Keratinocyte (primary cell): ENCODE data around the gene NIPBL. TPM values are rescaled to one million over a fixed set of nuclear protein-coding genes. Genes with fewer than 3 reads are reported as not detected.
A peak's percentile ranks its signal among the peaks of the same experiment; 100 is the strongest.

Experiments used
- DNase-seq: peaks from one replicate; pipeline ENCODE4 v3.0.0-alpha.2; 2011; ENCODE audit warnings: low read depth, missing footprints, low spot score
- FAIRE-seq: peaks from 2 replicates; lab custom pipeline; 2011; peaks lifted over from hg19 to GRCh38; lab: Jason Lieb, UNC
- H2AFZ ChIP-seq: 2 replicates; pipeline ENCODE4 v1.6.0; 2012; ENCODE audit warnings: low read length, control low read depth, inconsistent platforms; ENCODE audit not compliant: control insufficient read depth
- H3K27ac ChIP-seq: 2 replicates; pipeline ENCODE4 v1.5.1; 2011; ENCODE audit warnings: low read length; ENCODE audit not compliant: control insufficient read depth, insufficient read depth
- H3K27me3 ChIP-seq: 3 replicates; pipeline ENCODE4 v1.6.0; 2011; ENCODE audit warnings: low read length; ENCODE audit not compliant: control insufficient read depth, insufficient read depth; ENCODE audit errors: extremely low read depth
- H3K36me3 ChIP-seq, 2 experiments: 2 replicates in 1 of 2; 3 replicates in 1 of 2; pipeline ENCODE4 v1.5.1; 2011; ENCODE audit warnings: low read length in 2 of 2, mild to moderate bottlenecking in 1 of 2; ENCODE audit not compliant: control insufficient read depth in 2 of 2, insufficient read depth in 2 of 2; ENCODE audit errors: extremely low read depth in 1 of 2
- H3K4me1 ChIP-seq: 3 replicates; pipeline ENCODE4 v1.5.1; 2011; ENCODE audit warnings: low read length; ENCODE audit not compliant: control insufficient read depth, insufficient read depth; ENCODE audit errors: extremely low read depth
- H3K4me2 ChIP-seq: 3 replicates; pipeline ENCODE4 v1.6.0; 2011; ENCODE audit warnings: low read depth, low read length; ENCODE audit not compliant: control insufficient read depth, insufficient read depth; ENCODE audit errors: extremely low read depth
- H3K4me3 ChIP-seq, 3 experiments: fragments of 200-600 bp in 1 of 3; sonication (generic) in 1 of 3; 2 replicates in 2 of 3; 3 replicates in 1 of 3; pipeline ENCODE4 v1.5.1; 2011 to 2016; ENCODE audit warnings: low read length in 3 of 3, mild to moderate bottlenecking in 3 of 3, control low read depth in 2 of 3, inconsistent platforms in 1 of 3, low read depth in 1 of 3, mixed read lengths in 1 of 3, mixed run types in 1 of 3, moderate library complexity in 1 of 3; ENCODE audit not compliant: control insufficient read depth in 2 of 3, insufficient read depth in 2 of 3; ENCODE audit errors: extremely low read depth in 1 of 3
- H3K79me2 ChIP-seq: 2 replicates; pipeline ENCODE4 v1.6.0; 2012; ENCODE audit warnings: low read length; ENCODE audit not compliant: control insufficient read depth, insufficient read depth
- H3K9ac ChIP-seq: 3 replicates; pipeline ENCODE4 v1.6.0; 2011; ENCODE audit warnings: low read length; ENCODE audit not compliant: control insufficient read depth, insufficient read depth; ENCODE audit errors: extremely low read depth
- H3K9me1 ChIP-seq: 3 replicates; pipeline ENCODE4 v1.6.0; 2011; ENCODE audit warnings: low read length; ENCODE audit not compliant: control insufficient read depth, insufficient read depth; ENCODE audit errors: extremely low read depth
- H3K9me3 ChIP-seq: 2 replicates; pipeline ENCODE4 v1.5.1; 2012; ENCODE audit warnings: low read depth, low read length; ENCODE audit not compliant: control insufficient read depth
- H4K20me1 ChIP-seq: 3 replicates; pipeline ENCODE4 v1.6.0; 2011; ENCODE audit warnings: low read length; ENCODE audit not compliant: control insufficient read depth, insufficient read depth; ENCODE audit errors: extremely low read depth
- CTCF ChIP-seq, 3 experiments: IDR thresholded peaks in 1 of 3; conservative IDR thresholded peaks in 1 of 3; optimal IDR thresholded peaks in 1 of 3; 2 replicates in 2 of 3; 3 replicates in 1 of 3; pipeline versions ENCODE3 to v1.5.1; 2011; ENCODE audit warnings: low read length in 3 of 3, mild to moderate bottlenecking in 3 of 3, moderate library complexity in 2 of 3, control low read depth in 1 of 3, inconsistent platforms in 1 of 3; ENCODE audit not compliant: insufficient read depth in 2 of 3; ENCODE audit errors: extremely low read depth in 1 of 3
- EZH2 ChIP-seq: IDR thresholded peaks from one replicate; pipeline ENCODE4 v1.6.1; 2012; ENCODE audit warnings: inconsistent platforms, mild to moderate bottlenecking, low read length, moderate library complexity
- dilution Hi-C: fragments of 300-500 bp; cut with MboI; formaldehyde crosslinking; loops from one replicate; pipeline ENCODE4 v1.7.0; 2020; ENCODE audit warnings: low sequenced_read_pairs; ENCODE audit not compliant: extremely low pct_ligation_motif_present
- polyA plus RNA-seq, 5 experiments: library from polyadenylated mRNA; depleted of rRNA in 3 of 5; stranded (reverse) in 3 of 5; stranded (forward) in 1 of 5; unstranded in 1 of 5; fragments of >200 nt; gene quantifications; 1 replicate in 1 of 5; 2 replicates in 3 of 5; 3 replicates in 1 of 5; pipeline versions ENCODE4 v1.2.1 to v1.2.3, GENCODE V29; 2011 to 2012; ENCODE audit warnings: missing spikeins in 2 of 5, low read depth in 1 of 5, low replicate concordance in 1 of 5

NIPBL gene
- polyA plus RNA-seq, 1 donor (not counting 4 experiments of a cell fraction or from before 2014, with no cell fraction given): 23.4 TPM

GRCh38 chr5:36882250-36882649 is 5.7 kb downstream of the NIPBL start:
- Histone ChIP-seq H3K4me2 (peak overlapping the region; percentile 37), H3K27ac (no peak overlapping the region), H3K4me1 (peaks cover 16% of the 10 kb centered on the region), H3K27me3 (no peaks in the 10 kb centered on the region), H3K79me2 (peaks cover 99% of the 10 kb centered on the region), H3K4me3 (no peak overlapping the region), H2AFZ (no peak overlapping the region), H3K9me1 (peaks cover 2% of the 10 kb centered on the region), H4K20me1 (peaks cover 13% of the 10 kb centered on the region), H3K36me3 (peaks cover 0 to 4% of the 10 kb centered on the region in 2 experiments), H3K9ac (no peak overlapping the region), H3K9me3 (no peaks in the 10 kb centered on the region)
- dilution Hi-C loops: no loop called here
- TF ChIP-seq CTCF (optimal IDR thresholded peaks at IDR 0.05 in 1 of 3, IDR thresholded peaks at IDR 0.05 in 1 of 3, conservative IDR thresholded peaks at IDR 0.05 in 1 of 3; ENCODE audit: extremely low read depth in 1 of 3, insufficient read depth in 2 of 3, low read length in 3 of 3) (no peak), EZH2 (no peak)
- FAIRE-seq (no peak), DNase-seq (no peak)

- dilution Hi-C loops: no loop called here
- FAIRE-seq (no peak), DNase-seq (no peak)
- TF ChIP-seq EZH2 (no peak), CTCF (optimal IDR thresholded peaks at IDR 0.05 in 1 of 3, IDR thresholded peaks at IDR 0.05 in 1 of 3, conservative IDR thresholded peaks at IDR 0.05 in 1 of 3; ENCODE audit: extremely low read depth in 1 of 3, insufficient read depth in 2 of 3, low read length in 3 of 3) (no peak)
- Histone ChIP-seq H3K9me3 (no peaks in the 10 kb centered on the region), H3K27me3 (no peaks in the 10 kb centered on the region), H3K9ac (no peak overlapping the region), H3K9me1 (peaks cover 2% of the 10 kb centered on the region), H3K36me3 (peaks cover 0 to 4% of the 10 kb centered on the region in 2 experiments), H3K79me2 (peaks cover 99% of the 10 kb centered on the region), H2AFZ (no peak overlapping the region), H3K4me3 (no peak overlapping the region), H3K27ac (no peak overlapping the region), H4K20me1 (peaks cover 9% of the 10 kb centered on the region), H3K4me2 (no peak overlapping the region), H3K4me1 (peaks cover 22% of the 10 kb centered on the region)
These were observed 7.4 kb downstream of the NIPBL start for GRCh38 chr5:36883894-36884462.
